ENCODE data around the gene PLCL2.

GRCh38 chr3:17030438-17030837 lies 145.7 kb downstream of the PLCL2 start:
- no peak for TF ChIP-seq EZH2 (IDR thresholded peaks at IDR 0.05)
- TF ChIP-seq POLR2AphosphoS5 (IDR thresholded peaks at IDR 0.05; ENCODE audit: borderline replicate concordance, low read depth, low read length): no peak
- no peak for TF ChIP-seq FOXP2 (optimal IDR thresholded peaks at IDR 0.05; ENCODE audit: control extremely low read depth, extremely low read length, insufficient read depth)

All from SK-N-MC (cell line).